Keratinocyte (primary cell): ENCODE data around the gene POLE. TPM values are rescaled to one million over a fixed set of nuclear protein-coding genes. Genes with fewer than 3 reads are reported as not detected.
"Not testable (repeated sequence)": the region's sequence is repeated elsewhere in the genome, so short reads cannot be mapped to it uniquely, and the experiment has no call there.

ENCODE experiments used
- DNase-seq: peaks from one replicate; pipeline ENCODE4 v3.0.0-alpha.2; 2011; ENCODE audit warnings: low read depth, missing footprints, low spot score
- FAIRE-seq: peaks from 2 replicates; lab custom pipeline; 2011; peaks lifted over from hg19 to GRCh38; lab: Jason Lieb, UNC
- H2AFZ ChIP-seq: 2 replicates; pipeline ENCODE4 v1.6.0; 2012; ENCODE audit warnings: low read length, control low read depth, inconsistent platforms; ENCODE audit not compliant: control insufficient read depth
- H3K27ac ChIP-seq: 2 replicates; pipeline ENCODE4 v1.5.1; 2011; ENCODE audit warnings: low read length; ENCODE audit not compliant: control insufficient read depth, insufficient read depth
- H3K27me3 ChIP-seq: 3 replicates; pipeline ENCODE4 v1.6.0; 2011; ENCODE audit warnings: low read length; ENCODE audit not compliant: control insufficient read depth, insufficient read depth; ENCODE audit errors: extremely low read depth
- H3K36me3 ChIP-seq, 2 experiments: 2 replicates in 1 of 2; 3 replicates in 1 of 2; pipeline ENCODE4 v1.5.1; 2011; ENCODE audit warnings: low read length in 2 of 2, mild to moderate bottlenecking in 1 of 2; ENCODE audit not compliant: control insufficient read depth in 2 of 2, insufficient read depth in 2 of 2; ENCODE audit errors: extremely low read depth in 1 of 2
- H3K4me1 ChIP-seq: 3 replicates; pipeline ENCODE4 v1.5.1; 2011; ENCODE audit warnings: low read length; ENCODE audit not compliant: control insufficient read depth, insufficient read depth; ENCODE audit errors: extremely low read depth
- H3K4me2 ChIP-seq: 3 replicates; pipeline ENCODE4 v1.6.0; 2011; ENCODE audit warnings: low read depth, low read length; ENCODE audit not compliant: control insufficient read depth, insufficient read depth; ENCODE audit errors: extremely low read depth
- H3K4me3 ChIP-seq, 3 experiments: fragments of 200-600 bp in 1 of 3; sonication (generic) in 1 of 3; 2 replicates in 2 of 3; 3 replicates in 1 of 3; pipeline ENCODE4 v1.5.1; 2011 to 2016; ENCODE audit warnings: low read length in 3 of 3, mild to moderate bottlenecking in 3 of 3, control low read depth in 2 of 3, inconsistent platforms in 1 of 3, low read depth in 1 of 3, mixed read lengths in 1 of 3, mixed run types in 1 of 3, moderate library complexity in 1 of 3; ENCODE audit not compliant: control insufficient read depth in 2 of 3, insufficient read depth in 2 of 3; ENCODE audit errors: extremely low read depth in 1 of 3
- H3K79me2 ChIP-seq: 2 replicates; pipeline ENCODE4 v1.6.0; 2012; ENCODE audit warnings: low read length; ENCODE audit not compliant: control insufficient read depth, insufficient read depth
- H3K9ac ChIP-seq: 3 replicates; pipeline ENCODE4 v1.6.0; 2011; ENCODE audit warnings: low read length; ENCODE audit not compliant: control insufficient read depth, insufficient read depth; ENCODE audit errors: extremely low read depth
- H3K9me1 ChIP-seq: 3 replicates; pipeline ENCODE4 v1.6.0; 2011; ENCODE audit warnings: low read length; ENCODE audit not compliant: control insufficient read depth, insufficient read depth; ENCODE audit errors: extremely low read depth
- H3K9me3 ChIP-seq: 2 replicates; pipeline ENCODE4 v1.5.1; 2012; ENCODE audit warnings: low read depth, low read length; ENCODE audit not compliant: control insufficient read depth
- H4K20me1 ChIP-seq: 3 replicates; pipeline ENCODE4 v1.6.0; 2011; ENCODE audit warnings: low read length; ENCODE audit not compliant: control insufficient read depth, insufficient read depth; ENCODE audit errors: extremely low read depth
- CTCF ChIP-seq, 3 experiments: IDR thresholded peaks in 1 of 3; conservative IDR thresholded peaks in 1 of 3; optimal IDR thresholded peaks in 1 of 3; 2 replicates in 2 of 3; 3 replicates in 1 of 3; pipeline versions ENCODE3 to v1.5.1; 2011; ENCODE audit warnings: low read length in 3 of 3, mild to moderate bottlenecking in 3 of 3, moderate library complexity in 2 of 3, control low read depth in 1 of 3, inconsistent platforms in 1 of 3; ENCODE audit not compliant: insufficient read depth in 2 of 3; ENCODE audit errors: extremely low read depth in 1 of 3
- EZH2 ChIP-seq: IDR thresholded peaks from one replicate; pipeline ENCODE4 v1.6.1; 2012; ENCODE audit warnings: inconsistent platforms, mild to moderate bottlenecking, low read length, moderate library complexity
- dilution Hi-C: fragments of 300-500 bp; cut with MboI; formaldehyde crosslinking; loops from one replicate; pipeline ENCODE4 v1.7.0; 2020; ENCODE audit warnings: low sequenced_read_pairs; ENCODE audit not compliant: extremely low pct_ligation_motif_present
- polyA plus RNA-seq, 5 experiments: library from polyadenylated mRNA; depleted of rRNA in 3 of 5; stranded (reverse) in 3 of 5; stranded (forward) in 1 of 5; unstranded in 1 of 5; fragments of >200 nt; gene quantifications; 1 replicate in 1 of 5; 2 replicates in 3 of 5; 3 replicates in 1 of 5; pipeline versions ENCODE4 v1.2.1 to v1.2.3, GENCODE V29; 2011 to 2012; ENCODE audit warnings: missing spikeins in 2 of 5, low read depth in 1 of 5, low replicate concordance in 1 of 5

POLE gene
- polyA plus RNA-seq, 1 donor (not counting 4 experiments of a cell fraction or from before 2014, with no cell fraction given) = 14.8 TPM

GRCh38 chr12:132695431-132695830, 8.3 kb upstream of the POLE start:
- Histone ChIP-seq H3K4me3 (no peak overlapping the region), H3K27me3 (no peaks in the 10 kb centered on the region), H2AFZ (no peak overlapping the region), H3K27ac (no peak overlapping the region), H3K79me2 (no peaks in the 10 kb centered on the region), H3K36me3 (peaks cover 1 to 3% of the 10 kb centered on the region in 2 experiments), H3K9ac (no peak overlapping the region), H4K20me1 (no peaks in the 10 kb centered on the region), H3K9me1 (no peaks in the 10 kb centered on the region), H3K4me2 (no peak overlapping the region), H3K9me3 (no peaks in the 10 kb centered on the region), H3K4me1 (peaks cover 3% of the 10 kb centered on the region)
- no peak for FAIRE-seq
- no peak for DNase-seq
- no peak for TF ChIP-seq EZH2
- TF ChIP-seq CTCF (optimal IDR thresholded peaks at IDR 0.05 in 1 of 3, IDR thresholded peaks at IDR 0.05 in 1 of 3, conservative IDR thresholded peaks at IDR 0.05 in 1 of 3; ENCODE audit: extremely low read depth in 1 of 3, insufficient read depth in 2 of 3, low read length in 3 of 3) = no peak
- dilution Hi-C loops = no loop called here

- H3K27ac ChIP-seq, H3K4me2 ChIP-seq, H2AFZ ChIP-seq, H3K9ac ChIP-seq, H3K4me3 ChIP-seq, H3K27me3 ChIP-seq, H3K9me1 ChIP-seq, FAIRE-seq, H3K9me3 ChIP-seq, H4K20me1 ChIP-seq, H3K79me2 ChIP-seq, H3K4me1 ChIP-seq, dilution Hi-C loops, H3K36me3 ChIP-seq, DNase-seq: not testable (repeated sequence)
Measured at GRCh38 chr12:132694888-132695287, 7.7 kb upstream of the POLE start.

- H2AFZ ChIP-seq, H3K36me3 ChIP-seq, H3K9me3 ChIP-seq, FAIRE-seq, H4K20me1 ChIP-seq, H3K4me3 ChIP-seq, H3K4me2 ChIP-seq, H3K9me1 ChIP-seq, H3K79me2 ChIP-seq, H3K27me3 ChIP-seq, H3K4me1 ChIP-seq, H3K9ac ChIP-seq, H3K27ac ChIP-seq, dilution Hi-C loops, DNase-seq: not testable (repeated sequence)
Measured at GRCh38 chr12:132692030-132692429, 4.9 kb upstream of the POLE start.
